SH-SY5Y (cell line): ENCODE results near the gene OVOL3.

Experiments used
- GATA2 ChIP-seq: IDR thresholded peaks from 2 replicates; pipeline ENCODE4 v1.6.1; 2011; ENCODE audit warnings: mild to moderate bottlenecking, low read depth, low read length
- GATA3 ChIP-seq: IDR thresholded peaks from 2 replicates; pipeline ENCODE4 v1.6.1; 2011; ENCODE audit warnings: low read depth, mild to moderate bottlenecking, low read length, moderate library complexity

GRCh38 chr19:36113425-36113824 is 2.5 kb downstream of the OVOL3 start:
- TF ChIP-seq GATA2 (no peak), GATA3 (no peak)
